Measurements from ENCODE around the gene FAM78A.
"Not testable (repeated sequence)": the region's sequence is repeated elsewhere in the genome, so short reads cannot be mapped to it uniquely, and the experiment has no call there.

FAM78A gene

GRCh38 chr9:131262327-131263032, 13.8 kb downstream of the FAM78A start:
- DNase-seq, result no peak

GRCh38 chr9:131260751-131261452, 15.4 kb downstream of the FAM78A start:
- no peak for DNase-seq

GRCh38 chr9:131259916-131260597, 16.3 kb downstream of the FAM78A start:
- no peak for DNase-seq

GRCh38 chr9:131259432-131259898, 16.8 kb downstream of the FAM78A start:
- DNase-seq, result no peak

GRCh38 chr9:131258698-131259431, 17.4 kb downstream of the FAM78A start:
- DNase-seq, result no peak

- DNase-seq, result no peak
Measured at GRCh38 chr9:131258186-131258585, 18.1 kb downstream of the FAM78A start.

GRCh38 chr9:131257266-131258025, 18.9 kb downstream of the FAM78A start:
- DNase-seq, result no peak

- no peak for DNase-seq
Measured at GRCh38 chr9:131255676-131256197, 20.6 kb downstream of the FAM78A start.

- no peak for DNase-seq
Measured at GRCh38 chr9:131254626-131255025, 21.7 kb downstream of the FAM78A start.

GRCh38 chr9:131253891-131254491, 22.3 kb downstream of the FAM78A start:
- DNase-seq, result no peak

GRCh38 chr9:131252120-131252519, 24.2 kb downstream of the FAM78A start:
- DNase-seq, result no peak

GRCh38 chr9:131246618-131247017, 29.7 kb downstream of the FAM78A start:
- no peak for DNase-seq

GRCh38 chr9:131244331-131244730, 32.0 kb downstream of the FAM78A start:
- not testable (repeated sequence) for DNase-seq

GRCh38 chr9:131240047-131240921, 36.0 kb downstream of the FAM78A start:
- no peak for DNase-seq

GRCh38 chr9:131239161-131239975, 36.9 kb downstream of the FAM78A start:
- DNase-seq, result no peak

- no peak for DNase-seq
Measured at GRCh38 chr9:131238402-131239021, 37.8 kb downstream of the FAM78A start.

GRCh38 chr9:131237931-131238401, 38.3 kb downstream of the FAM78A start:
- DNase-seq, result peak; percentile 29

GRCh38 chr9:131237291-131237690, 39.0 kb downstream of the FAM78A start:
- DNase-seq, result no peak

- no peak for DNase-seq
Measured at GRCh38 chr9:131236761-131237160, 39.5 kb downstream of the FAM78A start.

Measured in NCI-H1436 treated with DMSO at 0.1 percent for 48 hours (cell line).